Measurements from ENCODE around the gene SEC63. TPM values are rescaled to one million over a fixed set of nuclear protein-coding genes. Genes with fewer than 3 reads are reported as not detected.
"Not testable (repeated sequence)": the region's sequence is repeated elsewhere in the genome, so short reads cannot be mapped to it uniquely, and the experiment has no call there.

Gene SEC63
- total RNA-seq, 1 donor from 2014 or later: 45.2 TPM

DNA sequence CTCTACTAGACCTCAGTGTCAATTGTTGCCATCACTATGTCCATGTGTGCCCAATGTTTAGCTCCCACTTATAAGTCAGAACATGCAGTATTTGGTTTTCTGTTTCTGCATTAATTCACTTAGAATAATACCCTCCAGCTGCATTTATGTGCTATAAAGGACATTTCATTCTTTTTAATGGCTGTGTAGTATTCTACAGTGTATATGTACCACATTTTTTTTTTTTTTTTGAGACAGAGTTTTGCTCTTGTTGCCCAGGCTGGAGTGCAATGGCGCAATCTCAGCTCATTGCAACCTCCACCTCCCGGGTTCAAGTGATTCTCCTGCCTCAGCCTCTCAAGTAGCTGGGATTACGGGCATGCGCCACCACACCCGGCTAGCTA, 21.1 kb downstream of the SEC63 start:
- ATAC-seq; intact Hi-C loops (cut with micrococcal nuclease); DNase-seq: not testable (repeated sequence)

GRCh38 chr6:107936162-107936909, 21.7 kb downstream of the SEC63 start:
- intact Hi-C loops (cut with micrococcal nuclease): no loop called here
- no peak for DNase-seq
- no peak for ATAC-seq

- ATAC-seq; intact Hi-C loops (cut with micrococcal nuclease); DNase-seq: not testable (repeated sequence)
These were observed 23.8 kb downstream of the SEC63 start for GRCh38 chr6:107934229-107934628.

DNA sequence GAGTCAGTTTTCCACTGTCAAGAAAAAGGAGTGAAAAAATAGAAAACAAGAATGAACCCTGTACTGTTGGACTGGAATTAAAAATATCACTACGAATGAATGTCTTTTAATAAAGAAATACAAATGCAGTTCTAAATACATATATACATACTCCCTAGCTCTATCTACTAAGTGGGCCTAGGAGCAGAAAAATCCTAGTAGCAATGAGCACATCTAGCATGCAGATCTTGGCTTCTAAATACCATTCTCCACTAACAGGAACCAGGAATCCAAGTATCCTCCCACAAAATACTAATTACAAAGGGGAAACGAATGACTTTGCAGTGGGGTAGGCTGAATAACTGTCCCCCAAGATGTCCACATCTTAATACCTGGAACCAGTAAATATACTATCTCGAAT, 25.4 kb downstream of the SEC63 start:
- no peak for ATAC-seq
- no peak for DNase-seq
- intact Hi-C loops (cut with micrococcal nuclease): no loop called here

- intact Hi-C loops (cut with micrococcal nuclease): no loop called here
- ATAC-seq (no peak), DNase-seq (no peak)
These were observed 26.1 kb downstream of the SEC63 start for GRCh38 chr6:107931894-107932293.

DNA sequence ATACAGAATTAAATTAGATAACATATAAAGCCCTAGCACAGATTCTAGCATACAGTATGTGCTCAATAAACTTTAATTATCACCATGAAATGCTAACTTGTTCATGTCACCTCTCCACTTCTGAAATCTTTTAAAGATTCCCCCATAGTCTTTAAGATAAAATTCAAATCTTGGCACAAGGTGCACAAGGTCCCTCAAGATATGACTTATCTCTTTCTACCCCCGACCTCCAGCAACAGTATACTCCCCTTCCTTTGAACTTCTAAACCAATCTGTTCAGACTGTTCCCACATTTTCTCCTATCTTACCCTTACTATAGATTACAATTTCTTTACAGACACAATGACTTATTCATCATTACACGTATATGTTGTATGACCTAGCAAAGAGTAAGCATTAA, 29.0 kb downstream of the SEC63 start:
- DNase-seq: no peak
- no peak for ATAC-seq
- intact Hi-C loops (cut with micrococcal nuclease): no loop called here

DNA sequence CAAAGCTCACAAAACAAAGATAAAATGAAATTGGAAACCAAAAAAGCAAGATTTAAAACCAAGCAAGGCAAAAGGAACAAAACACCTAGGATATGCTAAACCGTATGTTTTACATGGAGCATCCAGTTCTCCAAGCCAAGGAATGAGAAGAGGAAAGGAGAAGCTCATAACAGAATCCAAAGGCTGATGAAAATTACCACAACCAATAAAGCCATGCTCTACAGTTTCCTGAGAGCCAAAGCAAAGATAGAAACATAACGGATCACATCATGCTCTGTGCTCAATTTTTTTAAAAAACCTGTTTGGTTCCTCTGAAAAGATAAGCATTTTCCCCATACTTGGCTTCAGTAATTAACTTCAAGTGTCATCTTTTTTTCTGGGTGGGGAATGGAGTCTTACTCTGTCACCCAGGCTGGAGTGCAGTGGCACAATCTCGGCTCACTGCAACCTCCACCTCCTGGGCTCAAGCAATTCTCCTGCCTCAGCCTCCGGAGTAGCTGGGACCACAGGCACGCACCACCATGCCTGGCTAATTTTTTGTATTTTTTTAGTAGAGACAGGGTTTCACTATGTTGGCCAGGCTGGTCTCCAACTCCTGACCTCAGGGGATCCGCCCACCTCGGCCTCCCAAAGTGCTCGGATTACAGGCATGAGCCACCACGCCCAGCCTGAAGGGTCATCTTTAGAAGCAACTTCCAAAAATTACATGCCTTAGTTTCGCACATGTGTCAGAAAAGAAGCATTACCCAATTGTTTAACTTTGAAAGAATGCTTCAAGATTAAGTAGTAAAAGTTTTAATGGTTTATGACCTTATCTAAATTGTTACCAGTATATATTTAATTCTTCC, 31.1 kb downstream of the SEC63 start:
- ATAC-seq; intact Hi-C loops (cut with micrococcal nuclease): not testable (repeated sequence)
- peak; percentile 49 for DNase-seq

GRCh38 chr6:107917451-107918375, 40.3 kb downstream of the SEC63 start:
- ATAC-seq: no peak
- no peak for DNase-seq
- intact Hi-C loops (cut with micrococcal nuclease): no loop called here

DNA sequence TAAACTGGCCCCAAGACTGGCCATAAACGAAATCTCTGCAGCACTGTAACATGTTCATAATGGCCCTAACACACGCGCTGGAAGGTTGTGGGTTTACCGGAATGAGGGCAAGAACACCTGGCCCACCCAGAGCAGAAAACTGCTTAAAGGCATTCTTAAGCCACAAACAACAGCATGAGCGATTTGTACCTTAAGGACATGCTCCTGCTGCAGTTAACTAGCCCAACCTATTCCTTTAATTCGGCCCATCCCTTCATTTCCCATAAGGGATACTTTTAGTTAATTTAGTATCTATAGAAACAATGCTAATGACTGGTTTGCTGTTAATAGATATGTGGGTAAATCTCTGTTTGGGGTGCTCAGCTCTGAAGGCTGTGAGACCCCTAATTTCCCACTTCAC, 41.0 kb downstream of the SEC63 start:
- ATAC-seq; intact Hi-C loops (cut with micrococcal nuclease); DNase-seq: not testable (repeated sequence)

DNA sequence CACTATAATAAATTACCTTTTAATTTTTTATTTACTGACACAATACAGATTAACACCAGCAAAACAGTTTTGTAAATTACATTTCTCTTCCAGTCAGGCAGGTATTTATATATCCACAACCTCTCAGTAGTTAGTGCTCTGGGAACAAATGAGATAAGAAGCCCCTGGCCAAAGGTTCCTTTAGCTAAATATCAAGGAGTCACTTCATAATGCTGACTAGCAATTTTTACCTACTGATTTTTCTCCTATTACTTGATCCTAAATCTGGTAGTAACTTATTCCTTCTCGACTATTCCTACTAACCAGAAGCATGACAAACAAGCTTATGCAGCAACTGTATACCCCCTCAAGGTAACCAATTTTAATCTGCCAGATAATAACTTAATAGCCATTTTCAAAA, 46.3 kb downstream of the SEC63 start:
- intact Hi-C loops (cut with micrococcal nuclease): no loop called here
- ATAC-seq (no peak), DNase-seq (no peak)

DNA sequence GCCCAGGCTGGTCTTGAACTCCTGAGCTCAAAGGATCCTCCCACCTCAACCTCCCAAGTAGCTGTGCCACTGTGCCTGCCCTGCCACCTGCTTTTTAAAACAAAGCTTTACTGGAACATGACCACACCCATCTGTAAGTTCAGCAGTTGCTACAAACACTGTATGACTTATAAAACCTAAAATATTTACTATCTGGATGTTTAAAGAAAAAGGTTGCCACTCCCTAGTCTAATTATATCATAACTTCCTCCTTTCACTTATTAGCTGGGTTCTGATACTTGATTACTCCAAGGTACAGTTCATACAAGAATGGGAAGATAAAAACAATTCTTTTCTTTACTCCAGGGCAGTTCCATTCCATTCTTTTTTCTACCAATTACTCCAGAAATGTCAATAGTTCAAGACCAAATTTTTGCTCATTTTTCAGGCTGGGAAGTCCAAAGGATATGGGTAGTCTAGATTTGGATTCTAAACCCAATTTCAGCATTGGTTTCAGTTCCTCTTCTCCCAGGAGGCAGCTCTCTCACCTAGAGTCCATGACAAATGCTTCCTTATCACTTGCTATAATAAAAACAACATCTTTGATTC, 63.1 kb downstream of the SEC63 start:
- intact Hi-C loops (cut with micrococcal nuclease): no loop called here
- no peak for DNase-seq
- no peak for ATAC-seq

GRCh38 chr6:107890431-107890830, 67.6 kb downstream of the SEC63 start:
- ATAC-seq; DNase-seq; intact Hi-C loops (cut with micrococcal nuclease): not testable (repeated sequence)

GRCh38 chr6:107885950-107886349, 72.1 kb downstream of the SEC63 start:
- DNase-seq; intact Hi-C loops (cut with micrococcal nuclease); ATAC-seq: not testable (repeated sequence)

DNA sequence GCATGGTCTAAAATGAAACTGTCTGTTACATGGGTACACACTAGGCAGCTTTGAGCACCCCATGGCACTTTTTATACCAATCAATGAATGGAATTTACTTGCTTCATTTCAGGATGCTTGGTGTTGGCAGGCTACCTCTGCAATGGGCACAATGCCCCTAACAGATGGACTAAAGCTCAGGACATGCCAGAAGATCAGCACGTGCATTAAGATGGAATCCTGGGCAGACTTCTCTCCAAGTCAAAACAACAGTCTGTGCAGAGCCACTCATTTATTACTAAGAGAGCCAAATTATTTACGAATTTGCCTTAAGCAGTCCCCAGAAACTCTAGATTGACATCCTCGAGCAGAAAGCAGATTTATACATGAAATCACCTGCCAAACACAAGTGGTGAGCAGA, 78.1 kb downstream of the SEC63 start:
- intact Hi-C loops (cut with micrococcal nuclease): no loop called here
- ATAC-seq: no peak

GRCh38 chr6:107877968-107878367, 80.0 kb downstream of the SEC63 start:
- intact Hi-C loops (cut with micrococcal nuclease): no loop called here
- DNase-seq: no peak
- no peak for ATAC-seq

More for the DNA sequence above, 78.1 kb downstream of the SEC63 start:
- no peak for DNase-seq

DNA sequence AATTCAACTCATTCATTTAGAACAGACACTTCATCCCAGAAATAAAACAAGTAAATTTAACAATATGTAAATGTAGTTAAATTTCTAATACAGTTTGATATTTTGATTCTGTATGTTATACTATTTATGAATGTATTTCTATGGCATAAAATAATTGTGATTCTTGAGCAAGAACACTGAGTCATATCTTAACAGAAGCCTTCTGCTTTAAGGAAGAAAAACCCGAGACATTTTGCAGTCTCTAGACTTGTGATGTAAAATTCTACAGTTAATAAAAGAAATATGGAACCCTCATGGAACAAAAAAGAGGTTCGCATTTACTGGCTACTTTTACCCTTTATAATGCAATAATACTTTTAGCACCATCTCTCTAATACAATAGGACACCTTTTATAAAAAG, 86.0 kb downstream of the SEC63 start:
- ATAC-seq: no peak
- DNase-seq: no peak
- intact Hi-C loops (cut with micrococcal nuclease): no loop called here

- DNase-seq; ATAC-seq; intact Hi-C loops (cut with micrococcal nuclease): not testable (repeated sequence)
These were observed 86.5 kb downstream of the SEC63 start for GRCh38 chr6:107871512-107871911.

- DNase-seq (no peak), ATAC-seq (no peak)
- intact Hi-C loops (cut with micrococcal nuclease): no loop called here
These were observed 87.0 kb downstream of the SEC63 start for GRCh38 chr6:107871016-107871415.

DNA sequence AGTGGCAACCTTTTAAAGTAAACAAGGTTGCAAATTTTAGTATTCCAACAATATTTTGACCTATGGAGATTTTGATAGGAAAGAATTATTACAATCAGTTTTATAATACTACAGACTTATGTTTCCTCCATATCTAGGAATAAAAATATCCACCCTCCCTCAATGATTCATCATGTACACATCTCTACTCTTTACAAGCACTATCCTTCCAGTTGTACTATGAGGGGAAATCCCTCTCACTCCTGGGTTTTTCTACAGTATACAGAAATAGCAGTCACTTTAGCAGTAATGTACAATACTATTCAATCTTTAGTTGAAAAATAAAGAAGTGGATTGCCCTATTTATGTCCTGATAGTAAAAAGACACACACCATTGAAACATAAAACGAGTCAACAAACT, 87.6 kb downstream of the SEC63 start:
- ATAC-seq (no peak), DNase-seq (no peak)
- intact Hi-C loops (cut with micrococcal nuclease): no loop called here
